K562 (cell line): ENCODE measurements around the gene SDC3. TPM values are rescaled to one million over a fixed set of nuclear protein-coding genes. Genes with fewer than 3 reads are reported as not detected.

Experiments
- ATF6 ChIP-seq: sonication (generic); formaldehyde crosslinking; IDR thresholded peaks from 2 replicates; pipeline ENCODE4 v1.4.0; 2020; ENCODE audit warnings: mild to moderate bottlenecking, missing genetic modification reagents
- CBX8 ChIP-seq: fragments of 200-600 bp; sonication (generic); IDR thresholded peaks from 2 replicates; pipeline ENCODE4 v1.6.1; 2012; ENCODE audit warnings: borderline replicate concordance, mixed run types, low read depth, mild to moderate bottlenecking, moderate library complexity, mixed read lengths, low read length, control low read depth, inconsistent platforms; ENCODE audit not compliant: poor library complexity, severe bottlenecking; ENCODE audit errors: extremely low read depth
- LCOR ChIP-seq: sonication (generic); formaldehyde crosslinking; IDR thresholded peaks from 2 replicates; pipeline ENCODE4 v1.8.0; 2022; ENCODE audit warnings: mild to moderate bottlenecking, missing genetic modification reagents
- MBD1 ChIP-seq: fragments of 250-450 bp; sonication (Bioruptor Pico); IDR thresholded peaks from 2 replicates; pipeline ENCODE4 v1.8.0; 2022; ENCODE audit warnings: inconsistent platforms
- MYBL2 ChIP-seq, 2 experiments: fragments of 450-650 bp in 1 of 2; sonication (generic) in 1 of 2; formaldehyde crosslinking in 1 of 2; IDR thresholded peaks; 2 replicates each; pipeline versions ENCODE4 v1.6.1 to v1.8.1; 2017 to 2022; ENCODE audit warnings: borderline replicate concordance in 1 of 2, inconsistent platforms in 1 of 2, low read depth in 1 of 2, mild to moderate bottlenecking in 1 of 2, missing genetic modification reagents in 1 of 2, moderate library complexity in 1 of 2
- NCOA2 ChIP-seq, 2 experiments: fragments of 450-650 bp; IDR thresholded peaks; 2 replicates each; pipeline ENCODE4 v1.6.1; 2018; ENCODE audit warnings: mild to moderate bottlenecking in 2 of 2, moderate library complexity in 1 of 2; ENCODE audit not compliant: partially characterized antibody in 2 of 2
- NFE2 ChIP-seq: IDR thresholded peaks from 2 replicates; pipeline ENCODE4 v1.6.1; 2014; ENCODE audit warnings: antibody characterized with exemption, low read depth
- SFPQ ChIP-seq: fragments of 200-400 bp; formaldehyde crosslinking; IDR thresholded peaks from 2 replicates; pipeline ENCODE4 v1.6.1; 2017; ENCODE audit warnings: mild to moderate bottlenecking, low read depth, low read length, moderate library complexity
- SMAD3 ChIP-seq: fragments of 450-650 bp; formaldehyde crosslinking; conservative IDR thresholded peaks from 2 replicates; pipeline ENCODE4 v1.4.0; 2020; ENCODE audit warnings: mild to moderate bottlenecking
- SMARCE1 ChIP-seq: fragments of 450-650 bp; IDR thresholded peaks from 2 replicates; pipeline ENCODE4 v1.7.1; 2016; ENCODE audit warnings: mild to moderate bottlenecking
- SREBF1 ChIP-seq: fragments of 150-350 bp; IDR thresholded peaks from 2 replicates; pipeline ENCODE4 v1.6.1; 2014; ENCODE audit warnings: antibody characterized with exemption, low read depth, low read length, borderline replicate concordance
- STAG1 ChIP-seq: sonication (generic); formaldehyde crosslinking; IDR thresholded peaks from 2 replicates; pipeline ENCODE4 v1.5.0; 2020; ENCODE audit warnings: missing genetic modification reagents, borderline replicate concordance
- TAF9B ChIP-seq: fragments of 450-650 bp; IDR thresholded peaks from 2 replicates; pipeline ENCODE4 v1.6.1; 2018; ENCODE audit warnings: mild to moderate bottlenecking; ENCODE audit not compliant: partially characterized antibody
- YBX1 ChIP-seq: fragments of 450-650 bp; IDR thresholded peaks from 2 replicates; pipeline ENCODE4 v1.7.1; 2016; ENCODE audit warnings: mild to moderate bottlenecking
- ZBTB11 ChIP-seq, 3 experiments: fragments of 200-800 bp in 1 of 3; fragments of 250-450 bp in 1 of 3; fragments of 450-650 bp in 1 of 3; sonication (Bioruptor Pico) in 1 of 3; sonication (Bioruptor generic) in 1 of 3; formaldehyde crosslinking in 1 of 3; IDR thresholded peaks; 2 replicates each; pipeline versions ENCODE4 v1.6.1 to v1.8.0; 2016 to 2022; ENCODE audit warnings: mild to moderate bottlenecking in 2 of 3, missing genetic modification characterization in 2 of 3, missing compliant biosample characterization in 1 of 3, moderate library complexity in 1 of 3
- ZFP36 ChIP-seq: fragments of 150-350 bp; IDR thresholded peaks from 2 replicates; pipeline ENCODE4 v1.6.1; 2018; ENCODE audit warnings: low read length, low read depth; ENCODE audit not compliant: partially characterized antibody
- polyA plus RNA-seq, 8 experiments: library from polyadenylated mRNA; depleted of rRNA in 4 of 8; stranded (reverse) in 5 of 8; unstranded in 3 of 8; fragments of >200 nt; fragmentation: Nextera tagmentation in 2 of 8; fragmentation: Illumina TruSeq in 1 of 8; extraction: Ambion mirVana in 2 of 8; extraction: Trizol in 1 of 8; gene quantifications; 2 replicates each; pipeline versions ENCODE4 v1.2.1 to v1.2.3, GENCODE V29; 2011 to 2014; ENCODE audit warnings: inconsistent platforms in 1 of 8, missing spikeins in 1 of 8
- total RNA-seq, 7 experiments: library from RNA; depleted of rRNA in 6 of 7; stranded (reverse); fragments of >200 nt in 6 of 7; fragmentation: Illumina TruSeq in 2 of 7; extraction: Trizol in 2 of 7; gene quantifications; 2 replicates each; pipeline versions ENCODE4 v1.2.1 to v1.2.3, GENCODE V29; 2011 to 2021; ENCODE audit warnings: low replicate concordance in 1 of 7

SDC3 gene
- total and polyA plus RNA-seq, 9 of the 15 experiments (the other 6 are each of a cell fraction or from before 2014, with no cell fraction given) = 0.38 to 44.1 (median 12.1) TPM

GRCh38 chr1:30842697-30843354 is 65.7 kb downstream of the SDC3 start (continued):
- no peak for TF ChIP-seq SFPQ
- TF ChIP-seq SMARCE1 = no peak
- no peak for TF ChIP-seq SREBF1
- no peak for TF ChIP-seq ZBTB11 (CRISPR knock-in tag; IDR thresholded peaks at IDR 0.05)
- no peak for TF ChIP-seq LCOR
- TF ChIP-seq NFE2 = no peak
- no peak for TF ChIP-seq TAF9B
- TF ChIP-seq ATF6 = no peak
- no peak; the same call in 1 of the 2 replicates for TF ChIP-seq SMAD3 (CRISPR knock-in tag)
- no peak for TF ChIP-seq MBD1 (CRISPR knock-in tag)
- TF ChIP-seq STAG1 = no peak
- no peak for TF ChIP-seq MYBL2 (IDR thresholded peaks at IDR 0.05; ENCODE audit: low read depth)
- TF ChIP-seq MYBL2 (CRISPR knock-in tag; IDR thresholded peaks at IDR 0.05; ENCODE audit: borderline replicate concordance) = no peak
- TF ChIP-seq CBX8 = no peak
- peak; percentile 98 for TF ChIP-seq ZFP36
- TF ChIP-seq NCOA2 (IDR thresholded peaks at IDR 0.05; ENCODE audit: partially characterized antibody in 2 of 2) = no peak
- no peak for TF ChIP-seq YBX1
